Suprapubic skin (tissue), 4 donors: ENCODE measurements around the gene IPO13. TPM values are rescaled to one million over a fixed set of nuclear protein-coding genes. Genes with fewer than 3 reads are reported as not detected.

Source experiments
- DNase-seq, 2 donors: peaks; one replicate each; pipeline ENCODE4 v3.0.0-alpha.2; 2019; ENCODE audit warnings: low spot score in 2 of 2
- H3K27ac ChIP-seq: fragments of 200-600 bp; sonication (generic); one replicate; pipeline ENCODE4 v1.5.1; 2019
- H3K27me3 ChIP-seq: fragments of 200-600 bp; sonication (generic); one replicate; pipeline ENCODE4 v1.5.1; 2019
- H3K36me3 ChIP-seq: fragments of 200-600 bp; sonication (generic); one replicate; pipeline ENCODE4 v1.5.1; 2019
- H3K4me1 ChIP-seq: fragments of 200-600 bp; sonication (generic); one replicate; pipeline ENCODE4 v1.5.1; 2019
- H3K4me3 ChIP-seq: fragments of 200-600 bp; sonication (generic); one replicate; pipeline ENCODE4 v1.5.1; 2019; ENCODE audit warnings: mild to moderate bottlenecking
- H3K9me3 ChIP-seq: fragments of 200-600 bp; sonication (generic); one replicate; pipeline ENCODE4 v1.5.1; 2019
- EP300 ChIP-seq: sonication (generic); formaldehyde crosslinking; IDR thresholded peaks from one replicate; pipeline ENCODE4 v1.6.1; 2017; ENCODE audit warnings: antibody characterized with exemption
- POLR2A ChIP-seq, 2 donors: fragments of 450-650 bp; IDR thresholded peaks; one replicate each; pipeline ENCODE4 v1.6.1; 2017; ENCODE audit warnings: antibody characterized with exemption in 2 of 2, mild to moderate bottlenecking in 2 of 2, moderate library complexity in 2 of 2
- POLR2AphosphoS5 ChIP-seq, 3 donors: sonication (generic); formaldehyde crosslinking; IDR thresholded peaks; one replicate each; pipeline ENCODE4 v1.6.1; 2017; ENCODE audit warnings: antibody characterized with exemption in 3 of 3
- WGBS: methylation state at CpG from one replicate; pipeline ENCODE4 v1.1.5; 2018; 5-methylcytosine and 5-hydroxymethylcytosine counted together
- total RNA-seq, 4 donors: library from RNA; depleted of rRNA; stranded (reverse); fragments of >200 nt; gene quantifications; one replicate each; pipeline ENCODE4 v1.1.0, GENCODE V29; 2016
- TF ChIP-seq, protein P1 (sequence below), 2 donors: fragments of 200-600 bp in 1 of 2; fragments of 450-650 bp in 1 of 2; sonication (generic) in 1 of 2; IDR thresholded peaks; one replicate each; pipeline ENCODE4 v1.5.1; 2016 to 2019; ENCODE audit warnings: antibody characterized with exemption in 2 of 2, mild to moderate bottlenecking in 1 of 2, moderate library complexity in 1 of 2

IPO13 gene
- total RNA-seq, 4 donors from 2014 or later, result 30.8 to 41.0 (median 34.8) TPM

DNA sequence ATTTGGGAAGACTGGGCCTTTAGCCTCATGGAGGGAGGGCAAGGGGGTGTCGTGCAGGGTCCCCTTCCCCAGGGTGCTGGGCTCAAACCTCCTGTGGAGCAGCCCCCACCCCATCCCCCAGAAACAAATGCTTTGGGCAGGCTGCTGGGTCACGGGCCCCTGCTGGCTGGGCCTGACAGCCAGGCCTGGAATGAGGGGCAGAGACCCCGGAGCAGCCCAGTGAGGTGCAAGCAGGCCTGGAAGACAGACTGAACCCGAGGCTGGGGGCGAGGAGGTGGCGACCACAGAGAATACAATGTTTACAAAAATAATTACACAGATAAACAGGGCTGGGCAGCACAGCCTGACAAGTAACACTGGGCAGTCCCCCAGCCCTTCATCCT, 50.0 kb downstream of the IPO13 start:
- no peak for TF ChIP-seq POLR2A (IDR thresholded peaks at IDR 0.05)
- TF ChIP-seq, protein P1, sequence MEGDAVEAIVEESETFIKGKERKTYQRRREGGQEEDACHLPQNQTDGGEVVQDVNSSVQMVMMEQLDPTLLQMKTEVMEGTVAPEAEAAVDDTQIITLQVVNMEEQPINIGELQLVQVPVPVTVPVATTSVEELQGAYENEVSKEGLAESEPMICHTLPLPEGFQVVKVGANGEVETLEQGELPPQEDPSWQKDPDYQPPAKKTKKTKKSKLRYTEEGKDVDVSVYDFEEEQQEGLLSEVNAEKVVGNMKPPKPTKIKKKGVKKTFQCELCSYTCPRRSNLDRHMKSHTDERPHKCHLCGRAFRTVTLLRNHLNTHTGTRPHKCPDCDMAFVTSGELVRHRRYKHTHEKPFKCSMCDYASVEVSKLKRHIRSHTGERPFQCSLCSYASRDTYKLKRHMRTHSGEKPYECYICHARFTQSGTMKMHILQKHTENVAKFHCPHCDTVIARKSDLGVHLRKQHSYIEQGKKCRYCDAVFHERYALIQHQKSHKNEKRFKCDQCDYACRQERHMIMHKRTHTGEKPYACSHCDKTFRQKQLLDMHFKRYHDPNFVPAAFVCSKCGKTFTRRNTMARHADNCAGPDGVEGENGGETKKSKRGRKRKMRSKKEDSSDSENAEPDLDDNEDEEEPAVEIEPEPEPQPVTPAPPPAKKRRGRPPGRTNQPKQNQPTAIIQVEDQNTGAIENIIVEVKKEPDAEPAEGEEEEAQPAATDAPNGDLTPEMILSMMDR (IDR thresholded peaks at IDR 0.05), result no peak
- no peak for TF ChIP-seq EP300
- TF ChIP-seq POLR2AphosphoS5 (IDR thresholded peaks at IDR 0.05), result no peak
- DNase-seq, result no peak
- WGBS, result 80% methylated on average over 1 of the region's 6 CpGs
- H3K27me3 ChIP-seq, result no peaks in the 10 kb centered on the region
- H3K36me3 ChIP-seq, result peaks cover 22% of the 10 kb centered on the region
- no peak overlapping the region for H3K27ac ChIP-seq
- H3K9me3 ChIP-seq, result no peaks in the 10 kb centered on the region
- H3K4me3 ChIP-seq, result no peak overlapping the region
- H3K4me1 ChIP-seq, result peaks cover 15% of the 10 kb centered on the region

DNA sequence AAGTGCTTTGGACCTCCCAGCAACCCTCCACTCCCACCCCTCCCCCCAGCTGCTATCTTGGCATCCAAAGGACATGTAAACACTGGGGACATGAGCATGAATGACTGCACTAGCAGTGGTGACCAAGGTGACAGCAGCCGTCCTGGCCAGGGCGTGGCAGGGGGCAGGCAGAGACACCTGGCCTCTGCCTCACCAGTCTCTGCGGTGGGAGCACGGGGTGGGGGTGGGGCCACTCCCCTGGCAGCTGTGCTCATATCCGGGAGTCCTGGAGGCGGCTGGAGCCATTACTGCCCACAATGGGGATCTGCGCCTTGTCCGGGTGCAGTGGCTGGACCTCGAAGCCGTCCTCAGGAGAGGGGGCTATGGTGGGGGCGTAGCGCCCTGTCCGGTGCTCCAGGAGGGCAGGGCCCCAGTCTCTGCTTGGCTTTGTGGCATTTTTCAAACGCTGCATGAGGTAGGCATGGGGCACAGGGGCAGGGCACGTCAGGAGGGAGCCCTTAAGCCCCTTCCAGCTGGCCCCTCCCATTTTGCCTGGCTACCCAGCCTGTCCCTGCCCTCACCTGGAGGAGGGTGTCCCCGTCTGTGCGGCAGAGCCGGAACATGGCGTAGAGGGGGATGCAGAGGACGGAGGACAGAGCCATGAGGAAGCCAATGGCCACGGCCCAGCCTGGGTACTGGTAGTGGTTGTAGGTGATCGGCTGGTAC, 50.7 kb downstream of the IPO13 start:
- DNase-seq, result no peak
- Histone ChIP-seq H3K36me3 (peaks cover 28% of the 10 kb centered on the region), H3K4me1 (peaks cover 8% of the 10 kb centered on the region), H3K27me3 (no peaks in the 10 kb centered on the region), H3K9me3 (no peaks in the 10 kb centered on the region), H3K4me3 (no peak overlapping the region), H3K27ac (no peak overlapping the region)
- 92% methylated on average over 7 of the region's 22 CpGs for WGBS
- TF ChIP-seq POLR2AphosphoS5 (IDR thresholded peaks at IDR 0.05) (no peak), POLR2A (IDR thresholded peaks at IDR 0.05) (no peak), EP300 (no peak)
- TF ChIP-seq, protein P1 (IDR thresholded peaks at IDR 0.05), result no peak

DNA sequence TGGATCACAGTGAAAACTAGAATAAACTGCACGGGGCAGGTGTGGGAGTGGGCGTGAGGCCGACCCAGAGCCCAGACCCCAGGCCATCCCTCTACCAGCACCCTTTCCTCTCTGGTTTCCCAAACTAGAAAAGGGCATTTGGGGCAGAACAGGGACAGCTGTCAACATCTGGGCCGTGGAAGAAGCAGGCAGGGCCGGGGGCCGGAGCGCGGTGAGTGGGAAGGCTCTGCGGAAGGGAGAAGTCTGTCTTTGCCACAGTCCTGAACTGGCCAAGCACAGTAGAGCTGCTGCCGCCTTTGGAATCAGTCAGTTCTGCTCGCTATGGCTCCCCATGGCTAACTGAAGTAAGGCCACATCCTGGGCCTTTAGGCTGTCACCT, 51.2 kb downstream of the IPO13 start:
- no peak for DNase-seq
- Histone ChIP-seq H3K36me3 (peaks cover 29% of the 10 kb centered on the region), H3K4me1 (peaks cover 6% of the 10 kb centered on the region), H3K4me3 (no peak overlapping the region), H3K9me3 (no peaks in the 10 kb centered on the region), H3K27ac (no peak overlapping the region), H3K27me3 (no peaks in the 10 kb centered on the region)
- WGBS, result 93% methylated on average over 10 of the region's 11 CpGs
- TF ChIP-seq EP300, result no peak
- TF ChIP-seq, protein P1 (IDR thresholded peaks at IDR 0.05), result no peak
- TF ChIP-seq POLR2A (IDR thresholded peaks at IDR 0.05), result no peak
- no peak for TF ChIP-seq POLR2AphosphoS5 (IDR thresholded peaks at IDR 0.05)

DNA sequence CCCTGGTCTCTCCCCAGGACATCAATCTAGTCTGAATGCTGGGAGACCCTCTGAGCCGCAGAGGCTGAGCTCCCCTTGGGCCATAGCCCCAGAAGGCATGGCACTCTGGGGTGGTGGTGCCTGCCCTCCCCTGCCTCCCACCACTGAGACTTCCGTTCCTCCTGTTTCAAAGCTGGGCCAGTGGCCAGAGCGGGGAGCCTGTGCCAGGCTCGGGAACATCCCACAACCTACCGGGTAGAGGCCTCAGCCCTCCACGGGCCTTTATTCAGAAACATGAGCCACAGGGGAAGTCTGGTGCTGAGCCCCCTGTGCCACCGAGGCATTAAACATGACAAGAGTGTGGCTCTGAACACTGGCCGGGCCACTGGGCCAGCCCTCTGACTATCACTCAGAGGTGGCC, 52.7 kb downstream of the IPO13 start:
- DNase-seq, result no peak
- no peak for TF ChIP-seq EP300
- no peaks in the 10 kb centered on the region for H3K9me3 ChIP-seq
- peaks cover 6% of the 10 kb centered on the region for H3K4me1 ChIP-seq
- H3K27ac ChIP-seq, result no peak overlapping the region
- no peaks in the 10 kb centered on the region for H3K27me3 ChIP-seq
- peaks cover 29% of the 10 kb centered on the region for H3K36me3 ChIP-seq
- WGBS, result 57% methylated on average over 7 of the region's 8 CpGs
- H3K4me3 ChIP-seq, result no peak overlapping the region

DNA sequence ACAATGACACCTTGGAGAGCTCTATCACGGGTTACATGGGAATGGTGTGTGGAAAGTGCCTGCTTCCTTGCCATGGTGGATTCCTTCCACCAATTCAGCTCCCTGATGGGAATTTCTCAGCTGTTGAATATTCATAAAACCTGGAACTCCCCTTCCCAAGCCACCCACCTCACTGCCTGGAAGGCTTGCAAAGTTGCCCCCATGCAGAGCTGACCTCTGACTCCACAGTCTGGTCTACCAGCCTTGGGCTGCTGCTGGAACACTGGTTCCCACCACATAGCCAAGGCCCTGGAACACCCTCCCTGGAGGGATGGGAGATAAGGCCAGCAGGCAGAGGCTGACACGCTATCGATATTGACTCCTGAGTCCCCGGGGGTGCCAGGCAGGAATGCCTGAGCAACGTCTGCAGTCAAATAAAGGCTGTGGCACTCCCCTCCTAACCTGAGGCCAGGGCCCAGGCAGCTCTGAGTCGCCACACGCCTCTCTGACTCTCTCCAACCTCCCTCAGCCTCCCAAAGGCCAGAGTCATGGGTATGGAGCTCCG, 53.4 kb downstream of the IPO13 start:
- Histone ChIP-seq H3K36me3 (peaks cover 29% of the 10 kb centered on the region), H3K4me1 (peaks cover 6% of the 10 kb centered on the region), H3K27ac (no peak overlapping the region), H3K27me3 (no peaks in the 10 kb centered on the region), H3K4me3 (no peak overlapping the region), H3K9me3 (no peaks in the 10 kb centered on the region)
- TF ChIP-seq POLR2A (IDR thresholded peaks at IDR 0.05) (no peak), EP300 (no peak), POLR2AphosphoS5 (IDR thresholded peaks at IDR 0.05) (no peak)
- TF ChIP-seq, protein P1 (IDR thresholded peaks at IDR 0.05), result no peak
- no peak for DNase-seq
- 74% methylated on average over 2 of the region's 8 CpGs for whole genome bisulfite sequencing
